K562 (cell line): ENCODE measurements around the gene SLC16A10. TPM values are rescaled to one million over a fixed set of nuclear protein-coding genes. Genes with fewer than 3 reads are reported as not detected.
A peak's percentile ranks its signal among the peaks of the same experiment; 100 is the strongest.

ENCODE experiments used
- ATAC-seq: fragments of 200-7000 bp; cut with Tn5 transposase; 3 replicates; pipeline ENCODE4 v1.9.1; 2020; ENCODE audit warnings: moderate library complexity
- BruUV-seq: library from RNA; stranded (reverse); fragments of 400-500 nt; replicated peaks from 2 replicates; lab custom pipeline; 2021; lab: Mats Ljungman, UMichigan
- CTCF ChIA-PET: fragments of 300-600 bp; formaldehyde crosslinking; extraction: SDS; loops from one replicate; lab custom pipeline; 2021; ENCODE audit warnings: low intra/inter-chr PET ratio; lab: Yijun Ruan, JAX
- POLR2A ChIA-PET: fragments of 300-600, 350-650 bp; sonication (Branson Sonifier 250); formaldehyde crosslinking; extraction: SDS; loops from one replicate; lab custom pipeline; 2021; ENCODE audit warnings: antibody characterized with exemption, inconsistent platforms; lab: Yijun Ruan, JAX
- DNase-seq, 4 experiments: peaks; one replicate each; pipeline versions ENCODE4 v3.0.0 to v3.0.0-alpha.2; 2011 to 2018; ENCODE audit warnings: low spot score in 3 of 4, mixed read lengths in 3 of 4; ENCODE audit errors: extremely low read depth in 1 of 4
- FAIRE-seq: peaks from 2 replicates; lab custom pipeline; 2011; peaks lifted over from hg19 to GRCh38; lab: Jason Lieb, UNC
- H2AFZ ChIP-seq: 2 replicates; pipeline ENCODE4 v1.6.0; 2011; ENCODE audit warnings: low read depth, low read length, control low read depth, inconsistent platforms
- H3K27ac ChIP-seq: fragments of 200-600 bp; 3 replicates; pipeline ENCODE4 v1.8.0; 2011; ENCODE audit warnings: low read depth, mild to moderate bottlenecking, control low read depth, inconsistent platforms, low read length, moderate library complexity, mixed read lengths; ENCODE audit errors: extremely low read depth
- H3K27me3 ChIP-seq, 2 experiments: fragments of 300-600 bp in 1 of 2; 2 replicates in 1 of 2; 3 replicates in 1 of 2; pipeline versions ENCODE4 v1.6.0 to v1.8.0; 2011; ENCODE audit warnings: inconsistent platforms in 2 of 2, low read length in 2 of 2, mild to moderate bottlenecking in 1 of 2, mixed read lengths in 1 of 2, moderate library complexity in 1 of 2; ENCODE audit not compliant: control insufficient read depth in 2 of 2, insufficient read depth in 2 of 2
- H3K36me3 ChIP-seq: fragments of 300-600 bp; 3 replicates; pipeline ENCODE4 v1.8.0; 2011; ENCODE audit warnings: mild to moderate bottlenecking, low read length, inconsistent platforms; ENCODE audit not compliant: control insufficient read depth, insufficient read depth
- H3K4me1 ChIP-seq, 2 experiments: fragments of 200-600 bp in 1 of 2; replicated peaks in 1 of 2; 2 replicates in 1 of 2; 3 replicates in 1 of 2; pipeline versions ENCODE4 v1.5.1 to v1.8.0; 2011; ENCODE audit warnings: inconsistent platforms in 2 of 2, low read length in 2 of 2, mild to moderate bottlenecking in 1 of 2, mixed read lengths in 1 of 2, moderate library complexity in 1 of 2; ENCODE audit not compliant: control insufficient read depth in 2 of 2, insufficient read depth in 2 of 2
- H3K4me2 ChIP-seq: 2 replicates; pipeline ENCODE4 v1.6.1; 2011; ENCODE audit warnings: low read length, control low read depth, inconsistent platforms, mixed read lengths; ENCODE audit not compliant: insufficient read depth
- H3K4me3 ChIP-seq: fragments of 200-600 bp; sonication (generic), shearing (Covaris generic); 2 replicates; pipeline ENCODE4 v1.5.1; 2016; ENCODE audit warnings: control low read depth, inconsistent platforms
- H3K79me2 ChIP-seq: fragments of 200-600 bp; 3 replicates; pipeline ENCODE4 v1.8.0; 2011; ENCODE audit warnings: low read length, inconsistent platforms; ENCODE audit not compliant: control insufficient read depth, insufficient read depth
- H3K9ac ChIP-seq, 2 experiments: 2 replicates each; pipeline versions ENCODE4 v1.6.0 to v1.6.1; 2011; ENCODE audit warnings: low read depth in 2 of 2, low read length in 2 of 2, control low read depth in 1 of 2, inconsistent platforms in 1 of 2, mild to moderate bottlenecking in 1 of 2, mixed read lengths in 1 of 2; ENCODE audit not compliant: insufficient read depth in 1 of 2
- H3K9me1 ChIP-seq: one replicate; pipeline ENCODE4 v1.6.0; 2011; ENCODE audit warnings: inconsistent platforms, mild to moderate bottlenecking, low read length, moderate library complexity; ENCODE audit not compliant: control insufficient read depth, insufficient read depth
- H3K9me3 ChIP-seq: replicated peaks from 2 replicates; pipeline ENCODE4 v1.5.1; 2011; ENCODE audit warnings: low read depth, low read length, inconsistent platforms; ENCODE audit not compliant: control insufficient read depth, insufficient read depth
- H4K20me1 ChIP-seq: replicated peaks from 2 replicates; pipeline ENCODE4 v1.6.1; 2011; ENCODE audit warnings: low read length, inconsistent platforms, mixed read lengths; ENCODE audit not compliant: control insufficient read depth, insufficient read depth
- ATF1 ChIP-seq, 2 experiments: fragments of 450-650 bp in 1 of 2; IDR thresholded peaks; 2 replicates each; pipeline ENCODE4 v1.6.1; 2016; ENCODE audit warnings: missing compliant biosample characterization in 1 of 2, missing genetic modification characterization in 1 of 2
- BRF1 ChIP-seq: IDR thresholded peaks from 3 replicates; pipeline ENCODE4 v1.6.1; 2011; ENCODE audit warnings: borderline replicate concordance, mild to moderate bottlenecking; ENCODE audit not compliant: insufficient read length; ENCODE audit errors: extremely low read depth
- HSF4 ChIP-seq: fragments of 250-450 bp; sonication (Bioruptor Pico); IDR thresholded peaks from 2 replicates; pipeline ENCODE4 v2.1.2; 2022; ENCODE audit warnings: mild to moderate bottlenecking, moderate library complexity, borderline replicate concordance
- PRPF4 ChIP-seq: fragments of 200-400 bp; formaldehyde crosslinking; IDR thresholded peaks from one replicate; pipeline ENCODE4 v1.6.1; 2017; ENCODE audit warnings: low read length, low read depth, mild to moderate bottlenecking; ENCODE audit not compliant: insufficient read depth, poor library complexity, severe bottlenecking
- XRCC5 ChIP-seq: fragments of 200-400 bp; formaldehyde crosslinking; IDR thresholded peaks from 2 replicates; pipeline ENCODE4 v1.6.1; 2017; ENCODE audit warnings: low read depth, mild to moderate bottlenecking, low read length
- WGBS: fragments of 100-300 bp; shearing (Covaris generic); methylation state at CpG from one replicate; pipeline ENCODE4 v1.1.6; 2016; ENCODE audit warnings: low coverage, mixed read lengths; ENCODE audit not compliant: insufficient coverage; ENCODE audit errors: missing lambda C conversion rate; 5-methylcytosine and 5-hydroxymethylcytosine counted together
- in situ Hi-C: fragments of 300-500 bp; cut with MboI; formaldehyde crosslinking; loops from 4 replicates; pipeline ENCODE4 v1.15.0; 2018; ENCODE audit warnings: inconsistent platforms, mixed read lengths
- intact Hi-C: fragments of 100-400 bp; cut with micrococcal nuclease; formaldehyde crosslinking; loops from 2 replicates; pipeline ENCODE4 v1.14.2; 2022
- polyA plus RNA-seq, 8 experiments: library from polyadenylated mRNA; depleted of rRNA in 4 of 8; stranded (reverse) in 5 of 8; unstranded in 3 of 8; fragments of >200 nt; fragmentation: Nextera tagmentation in 2 of 8; fragmentation: Illumina TruSeq in 1 of 8; extraction: Ambion mirVana in 2 of 8; extraction: Trizol in 1 of 8; gene quantifications; 2 replicates each; pipeline versions ENCODE4 v1.2.1 to v1.2.3, GENCODE V29; 2011 to 2014; ENCODE audit warnings: inconsistent platforms in 1 of 8, missing spikeins in 1 of 8
- total RNA-seq, 7 experiments: library from RNA; depleted of rRNA in 6 of 7; stranded (reverse); fragments of >200 nt in 6 of 7; fragmentation: Illumina TruSeq in 2 of 7; extraction: Trizol in 2 of 7; gene quantifications; 2 replicates each; pipeline versions ENCODE4 v1.2.1 to v1.2.3, GENCODE V29; 2011 to 2021; ENCODE audit warnings: low replicate concordance in 1 of 7
- TF ChIP-seq, protein P1 (sequence below): fragments of 450-650 bp; formaldehyde crosslinking; IDR thresholded peaks from 2 replicates; pipeline ENCODE4 v1.4.0; 2020; ENCODE audit warnings: mild to moderate bottlenecking, mixed read lengths
- TF ChIP-seq, protein P2 (sequence below): fragments of 450-650 bp; IDR thresholded peaks from 2 replicates; pipeline ENCODE4 v1.6.1; 2016; ENCODE audit warnings: low read depth

Gene SLC16A10
- total and polyA plus RNA-seq, 9 of the 15 experiments (the other 6 are each of a cell fraction or from before 2014, with no cell fraction given) = 0.02 to 0.54 (median 0.24) TPM; not detected in 4

DNA sequence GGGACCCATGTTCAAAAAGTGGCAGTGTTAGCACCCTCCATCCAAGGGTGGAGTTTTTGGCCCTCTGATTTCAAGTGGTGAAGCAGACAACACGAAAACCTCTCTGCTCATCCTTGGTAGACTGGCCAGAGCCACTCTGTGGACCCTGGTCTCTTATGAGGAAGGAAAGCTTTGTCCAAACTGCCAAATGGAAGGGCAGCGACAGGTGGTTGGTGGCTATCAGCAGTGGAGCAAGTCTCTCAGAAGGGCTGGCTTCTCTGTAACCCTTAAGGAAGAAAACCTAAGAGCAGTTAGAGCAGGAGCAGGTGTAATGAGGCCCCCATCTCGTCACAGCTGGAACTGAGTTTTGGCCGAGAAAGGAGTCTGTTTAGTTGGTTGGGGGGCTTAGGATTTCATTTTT lies 155.8 kb downstream of the SLC16A10 start:
- H3K4me3 ChIP-seq = no peak overlapping the region
- no peaks in the 10 kb centered on the region for H3K9me3 ChIP-seq
- CTCF ChIA-PET = no interaction called here

More for the DNA sequence above, 155.8 kb downstream of the SLC16A10 start:
- Histone ChIP-seq H4K20me1 (no peaks in the 10 kb centered on the region), H3K79me2 (no peaks in the 10 kb centered on the region), H3K4me2 (no peak overlapping the region), H3K27me3 (no peaks in the 10 kb centered on the region), H3K9ac (no peak overlapping the region), H2AFZ (0 out of 2 replicates have a peak overlapping the region, but pooled peaks have one; percentile 26), H3K27ac (no peak overlapping the region), H3K36me3 (no peaks in the 10 kb centered on the region), H3K4me1 (no peaks in the 10 kb centered on the region; a peak in 1 of 5 replicates), H3K9me1 (no peaks in the 10 kb centered on the region)
- in situ Hi-C loops = no loop called here
- ATAC-seq (no peak; the same call in 2 of the 3 replicates), DNase-seq (no peak), FAIRE-seq (no peak)
- POLR2A ChIA-PET = interaction anchor here (1.5 kb wide), 2 partner anchors 9 to 16 kb away, joined by 3 to 4 read pairs; no protein-coding TSS in a partner anchor
- BruUV-seq = no TSS peak
- WGBS = 0% methylated on average over 4 of the region's 4 CpGs
- intact Hi-C loops = no loop called here
- TF ChIP-seq BRF1 (no peak), XRCC5 (no peak), HSF4 (CRISPR knock-in tag) (no peak), ATF1 (CRISPR knock-in tag; IDR thresholded peaks at IDR 0.05) (no peak), ATF1 (tag; IDR thresholded peaks at IDR 0.05) (no peak), PRPF4 (no peak)
- TF ChIP-seq, protein P1, sequence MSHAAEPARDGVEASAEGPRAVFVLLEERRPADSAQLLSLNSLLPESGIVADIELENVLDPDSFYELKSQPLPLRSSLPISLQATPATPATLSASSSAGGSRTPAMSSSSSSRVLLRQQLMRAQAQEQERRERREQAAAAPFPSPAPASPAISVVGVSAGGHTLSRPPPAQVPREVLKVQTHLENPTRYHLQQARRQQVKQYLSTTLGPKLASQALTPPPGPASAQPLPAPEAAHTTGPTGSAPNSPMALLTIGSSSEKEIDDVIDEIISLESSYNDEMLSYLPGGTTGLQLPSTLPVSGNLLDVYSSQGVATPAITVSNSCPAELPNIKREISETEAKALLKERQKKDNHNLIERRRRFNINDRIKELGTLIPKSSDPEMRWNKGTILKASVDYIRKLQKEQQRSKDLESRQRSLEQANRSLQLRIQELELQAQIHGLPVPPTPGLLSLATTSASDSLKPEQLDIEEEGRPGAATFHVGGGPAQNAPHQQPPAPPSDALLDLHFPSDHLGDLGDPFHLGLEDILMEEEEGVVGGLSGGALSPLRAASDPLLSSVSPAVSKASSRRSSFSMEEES (CRISPR knock-in tag) = no peak
- TF ChIP-seq, protein P2, sequence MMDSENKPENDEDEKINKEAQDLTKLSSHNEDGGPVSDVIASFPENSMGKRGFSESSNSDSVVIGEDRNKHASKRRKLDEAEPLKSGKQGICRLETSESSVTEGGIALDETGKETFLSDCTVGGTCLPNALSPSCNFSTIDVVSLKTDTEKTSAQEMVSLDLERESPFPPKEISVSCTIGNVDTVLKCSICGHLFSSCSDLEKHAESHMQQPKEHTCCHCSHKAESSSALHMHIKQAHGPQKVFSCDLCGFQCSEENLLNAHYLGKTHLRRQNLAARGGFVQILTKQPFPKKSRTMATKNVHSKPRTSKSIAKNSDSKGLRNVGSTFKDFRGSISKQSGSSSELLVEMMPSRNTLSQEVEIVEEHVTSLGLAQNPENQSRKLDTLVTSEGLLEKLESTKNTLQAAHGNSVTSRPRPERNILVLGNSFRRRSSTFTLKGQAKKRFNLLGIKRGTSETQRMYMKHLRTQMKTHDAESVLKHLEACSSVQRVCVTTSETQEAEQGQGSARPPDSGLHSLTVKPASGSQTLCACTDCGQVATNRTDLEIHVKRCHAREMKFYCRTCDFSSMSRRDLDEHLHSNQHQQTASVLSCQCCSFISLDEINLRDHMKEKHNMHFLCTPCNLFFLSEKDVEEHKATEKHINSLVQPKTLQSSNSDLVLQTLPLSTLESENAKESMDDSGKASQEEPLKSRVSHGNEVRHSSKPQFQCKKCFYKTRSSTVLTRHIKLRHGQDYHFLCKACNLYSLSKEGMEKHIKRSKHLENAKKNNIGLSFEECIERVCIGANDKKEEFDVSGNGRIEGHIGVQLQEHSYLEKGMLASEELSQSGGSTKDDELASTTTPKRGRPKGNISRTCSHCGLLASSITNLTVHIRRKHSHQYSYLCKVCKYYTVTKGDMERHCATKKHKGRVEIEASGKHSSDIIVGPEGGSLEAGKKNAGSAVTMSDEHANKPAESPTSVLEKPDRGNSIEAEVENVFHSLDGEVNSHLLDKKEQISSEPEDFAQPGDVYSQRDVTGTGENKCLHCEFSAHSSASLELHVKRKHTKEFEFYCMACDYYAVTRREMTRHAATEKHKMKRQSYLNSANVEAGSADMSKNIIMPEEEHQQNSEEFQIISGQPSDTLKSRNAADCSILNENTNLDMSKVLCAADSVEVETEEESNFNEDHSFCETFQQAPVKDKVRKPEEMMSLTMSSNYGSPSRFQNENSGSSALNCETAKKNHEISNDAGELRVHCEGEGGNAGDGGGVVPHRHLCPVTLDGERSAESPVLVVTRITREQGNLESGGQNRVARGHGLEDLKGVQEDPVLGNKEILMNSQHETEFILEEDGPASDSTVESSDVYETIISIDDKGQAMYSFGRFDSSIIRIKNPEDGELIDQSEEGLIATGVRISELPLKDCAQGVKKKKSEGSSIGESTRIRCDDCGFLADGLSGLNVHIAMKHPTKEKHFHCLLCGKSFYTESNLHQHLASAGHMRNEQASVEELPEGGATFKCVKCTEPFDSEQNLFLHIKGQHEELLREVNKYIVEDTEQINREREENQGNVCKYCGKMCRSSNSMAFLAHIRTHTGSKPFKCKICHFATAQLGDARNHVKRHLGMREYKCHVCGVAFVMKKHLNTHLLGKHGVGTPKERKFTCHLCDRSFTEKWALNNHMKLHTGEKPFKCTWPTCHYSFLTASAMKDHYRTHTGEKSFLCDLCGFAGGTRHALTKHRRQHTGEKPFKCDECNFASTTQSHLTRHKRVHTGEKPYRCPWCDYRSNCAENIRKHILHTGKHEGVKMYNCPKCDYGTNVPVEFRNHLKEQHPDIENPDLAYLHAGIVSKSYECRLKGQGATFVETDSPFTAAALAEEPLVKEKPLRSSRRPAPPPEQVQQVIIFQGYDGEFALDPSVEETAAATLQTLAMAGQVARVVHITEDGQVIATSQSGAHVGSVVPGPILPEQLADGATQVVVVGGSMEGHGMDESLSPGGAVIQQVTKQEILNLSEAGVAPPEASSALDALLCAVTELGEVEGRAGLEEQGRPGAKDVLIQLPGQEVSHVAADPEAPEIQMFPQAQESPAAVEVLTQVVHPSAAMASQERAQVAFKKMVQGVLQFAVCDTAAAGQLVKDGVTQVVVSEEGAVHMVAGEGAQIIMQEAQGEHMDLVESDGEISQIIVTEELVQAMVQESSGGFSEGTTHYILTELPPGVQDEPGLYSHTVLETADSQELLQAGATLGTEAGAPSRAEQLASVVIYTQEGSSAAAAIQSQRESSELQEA = no peak
